HG03103 (cell line): ENCODE data around the gene CARD11.

Experiments used
- ATAC-seq: cut with Tn5 transposase; IDR thresholded peaks from one replicate; pipeline ENCODE4 v1.9.1; 2021; ENCODE audit warnings: low read depth; ENCODE audit not compliant: unreplicated experiment

Gene CARD11

GRCh38 chr7:2947058-2947780 is 96.4 kb downstream of the CARD11 start:
- ATAC-seq = no peak

- no peak for ATAC-seq
Observed at GRCh38 chr7:2945171-2945570, 98.5 kb downstream of the CARD11 start.

- no peak for ATAC-seq
Observed at GRCh38 chr7:2944739-2945138, 98.9 kb downstream of the CARD11 start.

- no peak for ATAC-seq
Observed at GRCh38 chr7:2943851-2944601, 99.6 kb downstream of the CARD11 start.

DNA sequence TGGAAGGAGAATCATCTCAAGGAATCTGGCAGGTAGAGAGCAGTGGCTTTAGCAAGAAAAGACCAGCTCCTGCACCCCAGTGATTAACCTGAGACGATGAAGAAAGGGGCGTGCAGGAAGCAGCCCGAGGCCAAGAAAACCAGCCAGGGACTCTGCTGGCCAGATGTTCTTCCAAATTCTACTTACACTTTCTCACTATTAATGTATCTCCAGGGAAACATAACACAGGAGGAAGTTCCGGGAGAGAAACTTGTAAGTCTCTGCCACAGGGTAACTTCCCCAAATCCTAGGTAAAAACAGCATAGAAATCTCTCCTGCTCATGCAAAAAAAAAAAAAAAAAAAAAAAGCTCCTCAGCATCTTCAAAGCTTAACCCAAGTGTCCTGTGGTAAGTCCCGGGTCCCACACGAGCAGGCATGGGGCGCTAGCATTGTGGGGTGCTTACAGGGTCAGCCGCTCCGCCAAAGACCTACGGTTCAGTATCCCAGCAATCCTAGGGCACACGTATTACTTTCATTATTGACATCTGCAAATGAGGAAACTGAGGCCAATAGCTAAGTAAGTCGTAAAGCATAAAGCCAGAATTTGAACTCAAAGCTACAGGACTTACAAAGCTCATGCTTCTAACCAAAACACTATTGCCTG is 102.3 kb downstream of the CARD11 start:
- no peak for ATAC-seq

DNA sequence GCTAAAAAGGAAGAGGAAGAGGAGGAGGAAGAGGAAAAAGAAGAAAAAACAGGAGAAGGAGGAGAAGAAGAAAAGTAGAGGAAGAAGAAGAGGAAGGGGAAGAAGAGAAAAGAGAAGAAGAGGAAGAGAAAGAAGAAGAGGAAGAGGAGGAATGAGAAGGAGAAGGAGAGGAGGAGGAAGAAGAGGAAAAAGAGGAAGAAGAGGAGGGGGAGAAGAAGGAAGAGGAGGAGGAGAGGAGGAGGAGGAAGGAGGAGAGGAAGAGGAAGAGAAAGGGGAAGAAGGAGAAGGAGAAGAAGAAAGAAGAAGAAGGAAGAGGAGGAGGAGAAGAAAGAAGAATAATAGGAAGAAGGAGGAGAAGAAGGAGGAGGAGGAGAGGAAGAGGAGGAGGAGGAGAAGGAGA is 103.2 kb downstream of the CARD11 start:
- no peak for ATAC-seq

- ATAC-seq = no peak
Observed at GRCh38 chr7:2939193-2939885, 104.3 kb downstream of the CARD11 start.

GRCh38 chr7:2938514-2939192 is 105.0 kb downstream of the CARD11 start:
- ATAC-seq = no peak

DNA sequence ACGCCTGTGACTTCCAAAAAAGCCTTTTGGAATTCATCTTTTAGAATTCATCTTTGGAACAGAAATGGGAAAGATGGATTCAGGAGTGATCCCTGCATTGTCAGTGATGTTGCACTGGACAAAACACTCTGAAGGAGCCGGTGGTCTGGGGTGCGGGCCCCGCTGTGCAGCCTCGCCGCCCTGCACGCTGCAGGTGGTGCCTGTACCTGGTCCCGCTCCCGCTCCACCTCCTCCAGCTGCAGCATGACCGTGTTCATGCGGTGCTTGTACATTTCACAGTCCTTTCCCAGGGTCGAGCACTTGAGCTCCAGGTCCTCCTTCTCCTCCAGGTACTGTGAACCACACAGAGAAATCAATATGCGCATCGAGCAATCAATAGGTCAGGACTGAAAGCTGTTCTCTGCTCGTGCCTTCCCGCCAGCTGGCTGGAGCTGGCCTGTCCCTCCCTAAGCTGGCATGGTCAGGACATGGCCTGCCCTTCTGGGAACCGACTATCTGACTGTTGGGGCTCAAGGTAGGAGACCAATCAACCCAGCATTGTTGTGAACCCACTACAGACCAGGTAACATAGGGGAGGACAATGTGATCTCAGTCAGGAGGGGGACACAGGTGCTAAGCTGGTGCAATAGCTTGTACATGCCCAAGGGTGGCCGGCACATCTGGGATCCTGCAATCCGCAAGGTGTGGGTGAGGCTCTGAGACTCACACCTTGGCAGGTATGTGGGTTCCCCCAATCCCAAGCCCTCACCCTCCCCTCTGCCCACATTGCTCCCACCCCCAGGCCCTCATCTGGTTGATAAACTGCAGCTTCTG is 105.8 kb downstream of the CARD11 start:
- no peak for ATAC-seq

DNA sequence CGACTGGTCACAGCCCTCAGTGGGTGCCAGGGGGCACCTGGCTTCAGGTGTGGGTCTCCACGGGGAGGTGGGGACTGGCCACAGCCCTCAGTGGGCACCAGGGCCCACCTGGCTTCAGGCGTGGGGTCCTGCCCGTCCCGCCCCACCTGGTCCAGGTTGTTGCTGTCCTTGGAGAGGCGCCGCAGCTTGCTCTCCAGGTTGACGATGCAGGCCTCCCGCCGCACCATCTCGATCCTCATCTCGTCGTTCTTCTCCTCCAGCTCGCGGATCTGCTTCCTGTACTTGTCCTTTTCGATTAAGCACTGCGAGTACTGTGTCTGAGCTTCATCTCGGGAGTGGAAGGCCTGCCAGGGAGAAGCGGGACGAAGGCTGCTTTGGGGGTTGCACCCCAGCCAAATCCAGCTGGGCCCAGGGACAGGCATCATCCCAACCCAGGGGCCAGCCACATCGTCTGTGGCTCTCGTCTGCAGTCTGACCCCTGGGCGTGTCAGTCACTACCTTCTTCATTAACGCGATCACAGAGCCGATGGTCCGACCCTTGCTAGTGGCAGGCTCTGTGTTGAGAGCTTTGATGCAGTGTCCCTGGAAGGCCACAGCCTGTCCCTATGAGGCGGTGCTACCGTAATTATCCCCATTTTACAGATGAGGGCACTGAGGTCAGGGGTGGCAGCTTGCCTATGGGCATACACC is 106.6 kb downstream of the CARD11 start:
- no peak for ATAC-seq

DNA sequence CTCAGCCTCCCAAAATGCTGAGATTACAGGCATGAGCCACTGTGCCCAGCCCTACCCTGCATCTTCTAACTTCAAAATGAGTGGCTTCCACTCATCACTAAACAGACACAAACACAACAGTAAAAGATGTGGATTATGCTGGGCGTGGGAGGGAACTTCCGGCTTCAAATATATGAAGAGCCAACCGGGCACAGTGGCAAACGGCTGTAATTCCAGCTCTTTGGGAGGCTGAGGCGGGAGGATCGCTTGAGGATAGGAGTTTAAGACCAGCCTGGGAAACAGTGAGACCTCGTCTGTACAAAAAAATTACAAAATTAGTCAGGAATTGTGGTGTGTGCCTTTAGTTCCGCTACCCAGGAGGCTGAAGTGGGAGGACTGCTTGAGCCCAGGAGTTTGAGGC is 107.4 kb downstream of the CARD11 start:
- no peak for ATAC-seq

GRCh38 chr7:2934984-2935740 is 108.5 kb downstream of the CARD11 start:
- no peak for ATAC-seq

DNA sequence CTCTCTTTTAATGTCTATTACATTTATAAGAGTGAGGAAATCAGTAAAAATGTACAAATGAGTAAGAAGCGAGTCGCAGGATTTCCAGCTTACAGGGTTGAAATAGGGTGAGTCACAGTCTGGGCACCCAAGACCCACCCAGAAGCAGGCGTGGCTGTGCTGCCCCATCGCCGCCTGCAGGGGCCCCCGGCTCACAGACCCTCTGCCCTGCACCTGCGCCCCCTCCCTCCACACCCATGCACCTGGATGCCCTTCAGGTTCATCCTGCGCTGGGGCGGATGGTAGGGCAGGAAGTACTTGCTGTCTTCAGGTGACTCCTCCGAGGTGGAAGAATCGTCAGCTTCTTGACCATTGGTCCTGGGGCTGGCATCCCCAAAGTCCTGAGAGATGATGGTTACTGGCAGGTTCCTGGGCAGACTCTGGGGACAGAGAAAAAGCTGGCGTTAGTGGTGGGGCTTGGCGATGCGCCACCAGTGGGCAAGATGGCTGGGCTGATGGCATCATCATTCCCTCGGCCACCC is 109.4 kb downstream of the CARD11 start:
- no peak for ATAC-seq

DNA sequence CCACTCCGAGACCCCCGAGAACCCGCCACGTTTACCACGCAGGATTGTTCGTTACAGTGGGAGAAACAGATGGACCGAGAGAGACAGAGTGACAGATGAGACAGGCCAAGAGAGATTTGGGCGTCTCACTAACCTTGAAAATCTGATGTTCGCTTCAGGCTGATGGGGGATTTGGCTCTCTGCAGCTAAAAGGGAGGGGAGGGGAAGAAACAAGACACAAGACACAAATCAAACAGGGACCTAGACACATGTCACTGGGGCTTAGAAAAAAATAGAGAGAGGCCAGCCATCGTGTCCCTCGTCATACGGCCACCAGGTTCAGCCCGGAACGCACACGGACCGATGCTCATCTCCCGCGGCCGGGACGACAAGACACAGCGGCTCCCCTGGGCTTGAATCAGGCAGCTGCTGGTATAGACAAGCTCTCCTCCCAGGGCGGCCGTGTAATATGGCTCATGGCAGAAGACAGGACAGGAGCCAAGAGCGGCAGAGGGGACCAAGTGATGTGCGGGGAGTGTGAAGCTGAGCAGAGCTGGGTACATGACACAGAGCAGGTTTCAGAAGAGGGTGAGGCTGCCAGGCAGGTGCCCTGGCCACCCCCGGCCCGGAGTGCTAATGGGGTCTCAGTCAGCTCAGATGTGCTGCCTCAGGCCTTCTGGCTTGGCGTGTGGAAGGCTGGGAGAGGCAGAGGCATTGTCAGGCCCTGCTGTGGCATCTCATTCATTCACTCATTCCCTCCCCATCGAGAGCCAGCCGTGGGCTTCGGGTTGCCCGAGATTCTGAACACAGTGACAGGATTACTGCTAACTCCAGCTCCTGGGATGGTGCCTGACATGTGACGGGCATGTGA is 111.0 kb downstream of the CARD11 start:
- no peak for ATAC-seq

GRCh38 chr7:2931034-2931415 is 112.6 kb downstream of the CARD11 start:
- ATAC-seq = no peak

DNA sequence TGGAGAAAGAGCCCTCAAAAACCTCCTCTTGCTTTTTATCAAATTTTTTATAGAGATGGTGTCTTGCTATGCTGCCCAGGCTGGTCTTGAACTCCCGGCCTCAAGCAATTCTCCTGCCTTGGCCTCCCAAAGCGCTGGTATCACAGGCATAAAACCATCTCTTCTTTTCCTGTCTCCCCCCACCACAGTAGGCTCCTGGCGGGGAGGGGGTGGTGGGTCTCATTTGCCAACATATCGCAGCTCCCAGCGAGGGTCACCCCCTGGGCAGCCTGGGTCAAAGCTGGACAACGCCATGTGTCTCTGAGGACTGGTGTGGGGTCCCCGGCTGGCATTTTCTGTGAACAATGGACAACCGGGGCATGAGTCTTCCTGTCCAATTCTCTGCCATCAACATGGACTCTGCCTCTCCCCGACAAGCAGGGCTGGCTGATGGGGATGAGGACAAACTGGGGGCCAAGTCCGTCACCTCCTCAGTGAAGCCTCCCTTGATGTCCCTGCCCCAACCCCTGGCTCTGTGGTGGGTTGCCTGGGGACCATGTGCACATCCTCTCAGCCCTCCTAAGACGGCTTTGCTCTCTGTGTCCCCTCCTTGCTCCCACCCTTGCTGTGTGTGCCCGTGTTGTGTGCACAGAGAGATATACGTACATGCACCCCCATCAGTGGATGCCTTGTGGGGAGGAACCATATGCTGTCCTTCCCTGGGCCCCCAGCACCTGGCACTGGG is 113.2 kb downstream of the CARD11 start:
- no peak for ATAC-seq
